Measurements from ENCODE around the gene KLHL15. TPM values are rescaled to one million over a fixed set of nuclear protein-coding genes. Genes with fewer than 3 reads are reported as not detected.

KLHL15 gene
- total RNA-seq, 1 donor from 2014 or later: 3.1 TPM

DNA sequence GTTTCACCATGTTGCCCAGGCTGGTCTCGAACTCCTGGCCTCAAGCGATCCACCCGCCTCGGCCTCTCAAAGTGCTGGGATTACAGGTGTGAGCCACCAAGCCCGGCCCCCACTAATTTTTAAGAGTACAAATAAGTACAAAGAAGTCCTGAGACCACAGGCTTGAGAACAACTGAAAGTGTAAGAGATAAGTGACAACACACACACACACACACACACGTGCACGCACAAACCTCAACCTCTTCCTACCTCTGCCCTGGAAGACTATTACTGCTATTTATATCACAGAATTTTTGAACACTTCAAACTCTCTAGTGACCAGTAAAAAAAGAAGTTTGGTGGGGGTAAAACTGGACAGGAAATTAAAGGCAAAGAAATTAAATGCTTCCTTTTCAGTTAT, 7.5 kb downstream of the KLHL15 start:
- H3K9me3 ChIP-seq: no peaks in the 10 kb centered on the region

GRCh38 chrX:24018809-24019208, 8.2 kb downstream of the KLHL15 start:
- intact Hi-C loops (cut with DNase I): no loop called here
- no peak overlapping the region for H3K4me3 ChIP-seq
- TF ChIP-seq CTCF (IDR thresholded peaks at IDR 0.05): no peak
- H3K9me3 ChIP-seq: no peaks in the 10 kb centered on the region
- no peak overlapping the region for H3K27ac ChIP-seq
- no peaks in the 10 kb centered on the region for H3K36me3 ChIP-seq
- H3K27me3 ChIP-seq: no peaks in the 10 kb centered on the region
- H3K4me1 ChIP-seq: no peaks in the 10 kb centered on the region
- no peak for DNase-seq (ENCODE audit: low spot score in 2 of 2)

More for the DNA sequence above, 7.5 kb downstream of the KLHL15 start:
- no peak overlapping the region for H3K27ac ChIP-seq
- H3K4me3 ChIP-seq: no peak overlapping the region
- H3K36me3 ChIP-seq: no peaks in the 10 kb centered on the region
- DNase-seq (ENCODE audit: low spot score in 2 of 2): no peak
- no peaks in the 10 kb centered on the region for H3K27me3 ChIP-seq
- no peak for TF ChIP-seq CTCF (IDR thresholded peaks at IDR 0.05)
- intact Hi-C loops (cut with DNase I): no loop called here
- H3K4me1 ChIP-seq: no peaks in the 10 kb centered on the region

DNA sequence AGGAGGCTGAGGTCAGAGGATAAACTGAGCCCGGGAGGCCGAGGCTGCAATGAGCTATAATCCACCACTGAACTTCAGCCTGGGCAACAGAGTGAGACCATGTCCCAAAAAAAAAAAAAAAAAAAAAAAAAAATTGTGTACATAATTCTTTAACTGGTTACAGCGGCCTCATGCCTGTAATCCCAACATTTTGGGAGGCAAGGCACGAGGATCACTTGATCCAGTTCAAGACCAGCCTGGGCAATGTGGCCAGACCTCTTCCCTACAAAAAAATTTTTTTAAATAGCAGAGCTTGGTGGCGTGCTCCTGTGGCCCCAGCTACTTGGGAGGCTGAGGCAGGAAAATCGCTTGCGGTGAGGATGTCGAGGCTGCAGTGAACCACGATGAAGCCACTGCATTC, 9.3 kb downstream of the KLHL15 start:
- H3K4me1 ChIP-seq: no peaks in the 10 kb centered on the region
- H3K27ac ChIP-seq: no peak overlapping the region
- H3K9me3 ChIP-seq: no peaks in the 10 kb centered on the region
- H3K27me3 ChIP-seq: no peaks in the 10 kb centered on the region
- intact Hi-C loops (cut with DNase I): no loop called here
- no peak overlapping the region for H3K4me3 ChIP-seq
- DNase-seq (ENCODE audit: low spot score in 2 of 2): no peak
- TF ChIP-seq CTCF (IDR thresholded peaks at IDR 0.05): no peak
- no peaks in the 10 kb centered on the region for H3K36me3 ChIP-seq

DNA sequence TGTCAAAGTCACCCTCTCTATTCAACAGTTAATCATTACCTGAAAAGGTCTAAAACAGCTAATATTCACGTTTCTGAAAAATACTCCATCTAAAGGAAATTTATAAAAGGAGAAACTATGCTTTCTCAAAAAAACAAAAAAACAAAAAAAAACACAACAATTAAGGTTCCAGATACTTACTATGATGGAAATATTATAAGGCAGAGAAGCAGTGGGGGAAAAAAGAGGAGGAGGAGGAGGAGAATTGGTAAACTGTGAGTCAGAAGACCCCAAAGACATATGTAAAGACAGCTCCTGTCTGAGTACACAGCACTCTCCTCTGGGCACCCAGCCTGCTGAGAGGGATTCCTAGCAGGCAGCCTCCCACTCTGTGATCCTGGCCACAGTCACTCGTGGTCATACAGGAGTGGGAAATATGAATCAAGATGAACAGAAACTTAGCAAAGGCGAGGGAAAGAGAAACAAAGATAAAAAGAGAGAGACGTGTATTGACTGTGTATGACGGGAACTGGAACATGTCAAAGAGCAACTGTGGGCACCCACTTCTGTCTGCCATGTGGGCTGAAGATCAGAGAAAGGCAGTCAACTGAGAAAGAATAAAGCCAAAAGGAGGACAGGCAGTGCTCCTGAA, 12.5 kb downstream of the KLHL15 start:
- intact Hi-C loops (cut with DNase I): no loop called here
- DNase-seq (ENCODE audit: low spot score in 2 of 2): no peak
- Histone ChIP-seq H3K36me3 (no peaks in the 10 kb centered on the region), H3K27me3 (no peaks in the 10 kb centered on the region), H3K9me3 (no peaks in the 10 kb centered on the region), H3K27ac (no peak overlapping the region), H3K4me3 (no peak overlapping the region), H3K4me1 (no peaks in the 10 kb centered on the region)
- TF ChIP-seq CTCF (IDR thresholded peaks at IDR 0.05): no peak

DNA sequence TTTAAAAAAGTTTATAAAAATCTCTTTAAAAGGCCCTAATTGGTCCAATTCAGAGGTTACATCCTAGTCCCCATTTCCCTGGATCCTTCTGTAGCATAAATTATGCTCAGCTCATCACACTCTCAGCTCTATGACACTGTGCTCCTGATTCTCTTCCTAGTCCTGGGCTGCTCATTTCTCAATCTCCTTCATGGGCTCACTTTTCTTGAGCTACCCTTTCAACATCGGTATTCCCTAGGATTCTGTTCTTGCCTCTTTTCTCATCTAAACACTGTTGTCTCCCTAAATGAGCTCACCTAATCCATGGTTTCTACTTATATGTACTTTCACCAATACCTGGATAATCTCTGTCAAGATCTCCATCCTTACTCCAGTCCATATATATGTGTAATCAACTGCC, 14.7 kb downstream of the KLHL15 start:
- Histone ChIP-seq H3K27ac (no peak overlapping the region), H3K4me1 (no peaks in the 10 kb centered on the region), H3K27me3 (no peaks in the 10 kb centered on the region), H3K4me3 (no peak overlapping the region), H3K9me3 (no peaks in the 10 kb centered on the region), H3K36me3 (no peaks in the 10 kb centered on the region)
- no peak for DNase-seq (ENCODE audit: low spot score in 2 of 2)
- no peak for TF ChIP-seq CTCF (IDR thresholded peaks at IDR 0.05)
- intact Hi-C loops (cut with DNase I): no loop called here

GRCh38 chrX:24005867-24006266, 21.1 kb downstream of the KLHL15 start:
- no peak for TF ChIP-seq CTCF (IDR thresholded peaks at IDR 0.05)
- no peaks in the 10 kb centered on the region for H3K4me1 ChIP-seq
- intact Hi-C loops (cut with DNase I): no loop called here
- H3K27ac ChIP-seq: no peak overlapping the region
- no peaks in the 10 kb centered on the region for H3K36me3 ChIP-seq
- no peaks in the 10 kb centered on the region for H3K27me3 ChIP-seq
- no peaks in the 10 kb centered on the region for H3K9me3 ChIP-seq
- DNase-seq (ENCODE audit: low spot score in 2 of 2): no peak
- H3K4me3 ChIP-seq: no peak overlapping the region
